HG03097 (cell line): ENCODE data around the gene TSHZ2.
"Not testable (repeated sequence)": the region's sequence is repeated elsewhere in the genome, so short reads cannot be mapped to it uniquely, and the experiment has no call there.

ENCODE experiments used
- ATAC-seq: cut with Tn5 transposase; IDR thresholded peaks from one replicate; pipeline ENCODE4 v1.9.1; 2021; ENCODE audit not compliant: unreplicated experiment, low FRiP score

TSHZ2 gene

DNA sequence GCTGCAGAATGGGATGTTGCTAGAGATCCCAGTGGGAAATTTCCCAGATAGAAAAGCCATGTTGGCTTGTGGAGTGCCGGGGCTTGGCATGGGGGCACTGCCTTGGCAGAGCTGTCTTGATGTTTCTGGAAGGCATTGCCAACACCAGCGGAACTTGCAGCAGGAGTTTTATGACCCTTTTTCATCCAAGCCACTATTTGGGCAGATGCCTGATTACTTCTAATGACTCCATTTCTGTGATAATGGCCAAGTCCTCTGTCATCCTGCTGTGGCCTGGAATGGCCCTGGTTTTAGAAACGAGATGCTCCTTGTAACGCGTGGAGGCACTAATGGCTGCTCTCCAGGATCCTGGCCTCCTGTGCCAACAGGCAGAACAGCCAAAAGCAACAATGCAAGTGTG is 392.5 kb downstream of the TSHZ2 start:
- no peak for ATAC-seq

DNA sequence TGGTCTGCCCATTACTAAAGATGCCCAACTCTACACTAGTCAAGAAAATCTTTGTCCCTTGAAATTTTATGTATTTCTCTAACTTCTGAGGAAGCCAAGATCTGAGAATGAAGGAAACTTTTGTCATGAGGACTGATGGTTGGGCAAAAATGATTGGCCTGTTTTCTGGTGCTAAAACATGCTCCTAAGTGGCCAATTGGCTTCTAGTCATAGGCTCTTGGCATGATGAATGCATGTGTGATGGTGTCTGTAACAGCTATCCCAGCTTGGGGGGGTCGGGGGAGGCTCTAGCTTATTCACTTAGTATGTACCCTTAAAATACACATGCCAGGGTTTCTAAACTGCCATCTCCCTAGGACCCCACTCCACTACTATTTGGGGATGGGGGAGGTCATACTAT is 392.9 kb downstream of the TSHZ2 start:
- ATAC-seq = no peak

DNA sequence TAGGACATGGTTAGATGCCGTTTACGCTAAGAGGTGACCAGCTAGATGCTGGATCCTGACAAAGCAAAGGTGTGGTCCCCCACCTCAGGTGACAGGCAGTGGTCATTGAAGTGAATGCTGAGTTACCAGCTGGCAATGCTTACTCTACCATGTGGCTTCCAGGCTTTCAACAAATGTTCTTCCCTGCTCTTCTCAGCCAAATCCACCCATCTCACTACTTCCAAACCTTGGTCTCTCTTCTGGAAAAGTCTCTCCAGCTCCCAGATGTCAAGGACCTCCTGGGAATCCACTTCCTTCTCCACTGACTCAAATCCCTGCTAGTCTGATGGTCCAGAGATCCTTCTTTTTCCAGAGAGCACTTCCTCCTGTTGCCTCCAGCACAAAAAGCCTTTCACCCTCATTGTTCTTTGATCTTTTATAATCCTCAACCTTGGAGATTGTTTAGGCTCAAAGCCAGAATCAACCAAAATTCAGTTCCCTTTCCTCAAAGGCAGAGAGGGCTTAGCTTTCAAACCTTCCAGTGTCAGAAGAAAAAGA is 393.4 kb downstream of the TSHZ2 start:
- no peak for ATAC-seq

DNA sequence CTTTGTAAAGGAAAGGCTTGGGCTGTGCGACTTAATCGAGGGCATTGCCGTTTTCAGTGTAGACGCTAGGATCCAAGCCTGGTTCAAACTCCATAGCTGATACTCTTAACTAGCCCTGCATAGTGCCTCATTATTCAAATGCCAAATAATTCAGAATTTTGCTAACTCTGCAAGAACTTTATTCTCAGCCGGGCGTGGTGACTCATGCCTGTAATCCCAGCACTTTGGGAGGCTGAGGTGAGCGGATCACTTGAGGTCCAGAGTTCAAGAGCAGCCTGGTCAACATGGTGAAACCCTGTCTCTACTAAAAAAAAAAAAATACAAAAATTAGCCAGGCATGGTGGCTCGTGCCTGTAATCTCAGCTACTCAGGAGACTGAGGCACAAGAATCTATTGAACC is 394.8 kb downstream of the TSHZ2 start:
- not testable (repeated sequence) for ATAC-seq

DNA sequence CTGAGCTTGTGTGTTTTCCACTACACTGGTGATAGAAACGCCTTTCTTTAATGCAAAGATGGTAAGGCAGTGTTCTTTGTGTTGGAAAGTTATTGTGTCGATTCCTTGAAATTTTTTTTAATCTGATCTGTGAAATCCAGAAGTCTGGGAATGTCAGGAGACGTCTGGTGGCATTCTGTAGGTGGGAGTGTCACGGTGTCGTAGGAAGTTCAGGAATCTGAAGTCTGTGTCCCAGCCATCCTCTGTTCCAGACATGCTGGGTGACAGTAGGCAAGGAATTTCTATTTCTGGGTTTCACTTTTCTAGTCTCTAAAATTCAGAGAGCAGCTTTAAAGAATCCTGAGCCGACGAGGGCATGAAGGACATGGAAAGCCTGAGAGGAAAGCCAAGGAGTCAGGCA is 397.7 kb downstream of the TSHZ2 start:
- no peak for ATAC-seq

DNA sequence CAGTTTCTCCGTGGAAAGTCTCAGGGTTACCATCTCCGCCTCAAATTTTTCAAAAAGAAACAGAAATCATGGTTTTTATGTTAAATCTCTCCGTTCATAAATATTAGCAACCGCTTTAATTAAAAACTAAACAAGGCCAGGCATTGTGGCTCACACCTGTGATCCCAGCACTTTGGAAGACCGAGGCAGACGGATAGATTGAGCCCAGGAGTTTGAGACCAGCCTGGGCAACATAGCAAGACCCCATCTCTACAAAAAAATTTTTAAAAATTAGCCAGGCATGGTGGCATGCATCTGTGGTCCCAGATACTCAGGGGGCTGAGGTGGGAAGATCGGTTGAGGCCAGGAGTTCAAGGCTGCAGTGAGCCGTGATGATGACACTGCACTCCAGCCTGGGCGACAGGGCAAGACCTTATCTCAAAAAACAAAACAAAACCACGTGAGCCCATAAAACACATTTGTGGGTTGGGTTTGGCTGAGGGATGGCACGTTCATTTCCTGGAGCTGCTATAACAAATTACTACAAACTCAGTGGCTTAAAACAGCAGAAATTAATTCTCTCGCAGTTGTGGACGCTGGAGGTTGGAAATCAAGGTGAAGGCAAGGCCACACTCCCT is 398.3 kb downstream of the TSHZ2 start:
- no peak for ATAC-seq

DNA sequence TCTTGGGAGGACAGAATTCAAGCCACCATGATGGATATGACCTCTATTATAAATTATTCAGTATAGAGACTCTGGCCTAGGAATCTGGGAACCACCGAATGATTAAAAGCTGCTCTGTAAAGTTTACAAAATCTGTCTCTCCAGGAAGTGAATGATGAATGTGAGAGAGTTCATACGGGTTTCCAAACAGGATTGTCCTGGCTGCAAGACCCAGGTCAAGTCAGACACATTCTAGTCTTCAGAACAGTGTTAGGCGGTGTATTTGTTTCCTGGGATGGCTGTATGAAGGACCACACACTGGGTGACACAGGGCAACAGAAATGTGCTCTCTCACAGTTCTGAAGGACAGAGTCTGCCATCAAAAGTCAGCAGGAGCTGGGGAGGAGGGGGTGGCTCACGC is 399.1 kb downstream of the TSHZ2 start:
- ATAC-seq = no peak

DNA sequence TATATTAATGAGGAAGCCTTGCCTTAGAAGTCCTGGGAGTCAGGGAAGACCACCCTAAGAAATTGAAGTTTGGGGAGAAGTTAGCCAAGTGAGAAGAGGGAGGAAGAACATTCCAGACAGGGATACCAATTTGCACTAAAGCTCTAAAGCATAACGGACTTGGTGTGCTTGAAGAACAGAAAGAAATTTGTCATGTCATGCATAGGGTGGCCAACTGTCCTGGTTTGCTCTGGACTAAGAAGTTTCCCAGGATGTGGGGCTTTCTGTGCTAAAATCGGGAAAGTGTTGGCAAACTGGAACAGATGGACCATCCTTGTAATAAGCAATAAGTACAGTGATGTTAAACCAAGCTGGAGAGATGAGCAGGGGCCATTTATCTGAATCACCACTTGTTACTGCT is 403.9 kb downstream of the TSHZ2 start:
- no peak for ATAC-seq

DNA sequence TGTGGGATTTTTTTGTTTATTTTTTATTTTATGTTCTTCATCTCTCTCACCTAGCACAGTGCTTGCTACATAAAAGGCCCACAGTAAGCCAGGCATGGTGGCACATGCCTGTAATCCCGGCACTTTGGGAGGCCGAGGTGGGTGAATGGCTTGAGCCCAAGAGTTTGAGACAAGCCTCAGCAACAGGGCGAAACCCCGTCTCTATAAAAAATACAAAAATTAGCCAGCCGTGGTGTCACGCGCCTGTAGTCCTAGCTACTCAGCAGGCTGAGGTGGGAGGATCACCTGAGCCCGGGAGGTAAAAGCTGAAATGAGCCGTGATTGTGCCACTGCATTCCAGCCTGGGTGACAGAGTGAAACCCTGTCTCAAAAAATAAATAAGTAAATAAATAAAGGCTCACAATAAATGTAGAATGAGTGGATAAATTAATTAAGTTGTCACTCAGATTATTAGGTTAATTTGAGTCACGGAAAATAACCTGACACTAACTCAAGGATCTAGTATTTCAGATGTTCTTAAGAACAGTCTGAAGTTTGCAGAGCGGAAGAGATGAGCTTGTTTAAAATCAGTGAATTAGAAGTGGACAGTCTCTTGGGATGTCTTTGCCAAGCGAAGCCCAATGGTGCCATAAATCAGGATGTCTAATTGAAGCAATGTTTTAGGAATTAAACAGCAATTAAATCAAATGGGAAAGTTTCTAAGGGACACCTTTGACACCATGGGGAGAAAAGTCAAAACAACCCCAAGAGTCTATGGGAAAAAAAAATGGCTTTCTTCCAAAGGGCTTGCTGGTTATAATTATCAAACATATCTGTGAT is 407.1 kb downstream of the TSHZ2 start:
- ATAC-seq = no peak

DNA sequence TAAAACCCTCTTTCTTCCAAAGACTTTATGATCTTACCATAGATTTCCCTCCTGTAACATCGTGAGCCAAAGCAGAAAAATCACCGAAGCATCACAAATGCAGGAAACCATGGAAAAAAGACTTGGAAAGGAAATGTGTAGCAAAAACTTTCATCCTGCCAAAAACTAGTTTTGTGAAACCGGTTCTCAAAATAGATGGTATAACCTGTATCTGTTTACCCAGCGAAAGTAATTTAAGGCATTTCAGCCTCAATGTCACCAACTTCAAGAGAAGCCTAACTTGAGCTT is 407.6 kb downstream of the TSHZ2 start:
- ATAC-seq = no peak

DNA sequence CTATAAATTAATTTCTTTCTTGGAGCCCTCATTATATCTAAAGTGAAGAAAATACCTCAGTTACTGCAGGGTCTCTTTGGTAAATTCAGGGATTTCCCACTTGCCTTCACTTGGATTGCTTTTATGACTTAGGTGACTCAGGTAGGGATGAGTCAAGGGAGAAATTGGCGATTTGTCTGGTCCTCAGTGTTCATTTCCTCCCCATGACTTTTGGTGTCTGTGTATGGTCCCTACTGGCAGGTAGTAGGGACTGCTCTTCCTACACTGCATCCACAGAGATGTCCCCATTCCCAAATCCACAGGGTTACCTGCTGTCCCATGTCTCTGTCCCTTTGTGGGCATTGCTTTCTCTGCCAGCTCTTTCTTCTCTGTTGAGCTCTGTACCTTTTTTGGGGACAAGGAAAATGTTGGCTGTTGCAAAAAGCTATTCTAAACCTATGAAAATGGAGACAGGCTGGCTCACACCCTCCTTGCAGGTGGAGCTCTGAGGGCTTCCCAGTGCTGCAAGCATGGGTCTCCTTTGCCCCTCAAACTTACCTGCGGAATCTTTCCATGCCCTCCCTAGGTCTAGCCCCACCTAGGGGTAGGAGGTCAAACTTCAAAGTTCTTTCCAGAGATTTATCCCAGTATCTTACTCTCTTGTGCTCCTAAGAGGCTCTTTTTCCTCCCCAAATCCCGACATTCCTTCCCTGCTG is 409.6 kb downstream of the TSHZ2 start:
- ATAC-seq = no peak

DNA sequence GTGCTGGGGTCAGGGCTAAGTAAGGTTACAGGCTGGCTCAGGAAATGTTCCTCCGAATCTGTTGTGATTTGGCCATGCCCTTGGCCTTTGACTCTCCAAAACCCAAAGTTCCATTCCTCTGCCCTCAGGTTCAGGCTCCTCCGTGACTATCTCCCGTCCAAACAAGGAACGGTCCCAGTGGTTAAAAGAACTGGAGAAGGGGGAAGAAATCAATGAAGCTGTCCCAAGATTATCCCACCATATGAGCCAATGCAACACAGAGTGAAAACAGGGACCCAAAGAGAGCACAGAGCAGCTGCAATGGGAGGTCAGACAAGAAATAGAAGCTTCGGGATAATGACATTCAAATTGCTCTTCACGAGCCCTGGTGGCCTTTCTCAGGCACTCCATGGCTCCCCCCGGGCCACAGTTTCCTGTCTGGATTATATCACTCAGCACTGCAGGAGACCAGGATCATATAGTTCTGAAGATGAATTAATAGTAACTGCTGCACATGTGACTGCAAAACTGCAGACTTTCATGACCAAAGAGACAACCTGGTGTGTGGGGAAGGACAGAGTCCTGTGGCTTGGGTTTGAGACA is 410.2 kb downstream of the TSHZ2 start:
- ATAC-seq = no peak

DNA sequence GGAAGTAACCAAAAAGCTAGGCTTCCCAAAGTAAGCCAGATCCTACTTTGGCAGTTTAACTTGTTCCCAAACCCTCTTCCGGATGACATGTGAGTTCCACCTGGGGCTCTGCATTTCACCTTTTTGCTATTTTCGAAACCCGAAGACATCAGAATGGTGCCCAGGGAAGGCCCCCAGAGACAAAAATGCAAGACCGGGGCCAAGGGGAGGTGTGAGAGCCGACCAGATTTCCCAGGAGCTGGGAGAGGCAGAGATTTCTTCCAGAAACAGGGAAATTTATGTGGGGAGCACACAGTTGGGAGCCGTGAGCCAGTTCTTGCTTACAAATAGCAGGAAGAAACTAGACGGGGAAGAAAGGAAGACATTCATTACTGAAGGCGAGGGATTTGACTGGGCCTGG is 411.8 kb downstream of the TSHZ2 start:
- ATAC-seq = no peak

DNA sequence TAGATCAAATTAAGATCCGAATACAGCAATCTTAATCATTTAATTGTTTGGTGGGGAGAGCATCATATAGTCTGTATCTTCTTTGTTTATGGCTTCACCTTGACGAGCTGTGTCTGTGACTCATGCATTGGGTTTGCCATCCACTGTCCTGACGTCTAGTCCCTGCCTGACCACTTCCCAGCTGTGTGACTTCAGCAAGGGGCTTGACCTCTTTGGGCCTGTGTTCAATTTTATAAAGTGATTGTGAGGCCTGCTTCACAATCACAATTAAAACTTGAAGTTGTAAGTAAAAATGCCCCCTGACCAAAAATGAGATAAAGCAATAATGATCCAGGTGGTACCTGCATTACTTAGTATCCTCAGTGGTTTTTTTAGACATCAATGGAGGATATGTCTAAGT is 412.2 kb downstream of the TSHZ2 start:
- no peak for ATAC-seq

DNA sequence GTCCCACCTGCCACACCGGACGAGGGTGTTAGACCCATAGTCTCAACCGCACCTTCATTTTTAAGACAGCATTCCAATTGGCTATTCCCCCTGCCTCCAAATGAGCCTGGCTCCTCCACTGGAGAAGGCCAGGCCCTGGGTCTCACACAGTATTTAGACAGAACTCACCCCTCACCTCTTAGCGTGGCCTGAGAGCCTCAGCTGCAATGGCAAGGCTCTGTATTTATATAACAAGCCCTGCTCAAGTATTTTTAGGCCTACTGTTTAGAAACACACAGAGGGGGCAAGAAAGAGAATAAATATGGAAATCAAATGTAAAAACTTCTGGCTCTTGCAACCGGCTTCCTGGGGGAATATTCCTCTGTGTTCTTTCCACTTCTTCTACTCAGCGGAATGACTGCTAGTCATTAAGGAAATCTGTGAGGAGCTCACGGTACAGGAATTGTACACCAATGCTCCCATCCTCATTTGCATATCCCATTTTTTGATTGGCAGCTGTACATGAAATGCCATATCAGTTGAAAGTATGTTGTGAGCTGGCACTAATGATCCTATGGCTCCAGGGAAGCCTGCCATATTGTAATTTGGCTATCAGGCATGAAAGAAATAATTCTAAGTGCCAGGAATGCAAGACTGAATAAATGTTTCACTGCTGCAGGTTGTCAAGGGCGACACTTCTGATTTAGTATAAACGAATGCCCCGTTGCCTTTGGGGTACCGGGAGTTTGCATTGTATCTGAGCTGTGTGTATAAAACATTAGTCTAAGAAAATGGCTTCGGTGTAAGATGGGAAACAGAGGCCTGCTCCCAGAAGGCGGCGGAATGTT is 414.0 kb downstream of the TSHZ2 start:
- ATAC-seq = no peak

DNA sequence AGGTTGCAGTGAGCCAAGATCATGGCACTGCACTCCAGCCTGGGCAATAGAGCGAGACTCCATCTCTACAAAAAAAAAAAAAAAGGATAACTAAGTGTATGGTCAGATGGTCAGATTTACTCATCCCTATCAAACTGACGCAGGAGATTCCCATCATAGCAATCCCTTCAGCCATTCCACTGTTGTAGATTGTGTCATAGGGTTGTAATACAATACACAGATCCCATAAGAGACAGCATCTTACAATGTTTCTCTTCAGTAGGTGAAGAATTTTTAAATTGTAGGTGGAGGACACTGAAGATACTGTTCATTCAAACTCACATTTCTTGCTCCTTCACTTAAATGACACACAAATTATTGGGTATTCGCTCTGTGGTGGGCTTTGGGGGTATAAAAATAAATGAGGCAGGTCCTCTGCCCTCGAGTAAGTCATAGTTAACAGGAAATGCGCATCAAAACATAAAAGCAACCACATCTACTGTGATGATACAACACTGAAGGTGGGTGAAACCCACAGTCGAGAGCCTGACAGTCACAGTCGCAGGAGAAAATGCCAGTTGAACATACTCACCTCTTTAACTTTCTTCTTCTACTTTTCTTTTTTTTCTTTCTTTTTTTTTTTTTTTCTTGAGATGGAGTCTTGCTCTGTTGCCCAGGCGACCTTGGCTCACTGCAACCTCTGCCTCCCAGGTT is 416.0 kb downstream of the TSHZ2 start:
- ATAC-seq = no peak

DNA sequence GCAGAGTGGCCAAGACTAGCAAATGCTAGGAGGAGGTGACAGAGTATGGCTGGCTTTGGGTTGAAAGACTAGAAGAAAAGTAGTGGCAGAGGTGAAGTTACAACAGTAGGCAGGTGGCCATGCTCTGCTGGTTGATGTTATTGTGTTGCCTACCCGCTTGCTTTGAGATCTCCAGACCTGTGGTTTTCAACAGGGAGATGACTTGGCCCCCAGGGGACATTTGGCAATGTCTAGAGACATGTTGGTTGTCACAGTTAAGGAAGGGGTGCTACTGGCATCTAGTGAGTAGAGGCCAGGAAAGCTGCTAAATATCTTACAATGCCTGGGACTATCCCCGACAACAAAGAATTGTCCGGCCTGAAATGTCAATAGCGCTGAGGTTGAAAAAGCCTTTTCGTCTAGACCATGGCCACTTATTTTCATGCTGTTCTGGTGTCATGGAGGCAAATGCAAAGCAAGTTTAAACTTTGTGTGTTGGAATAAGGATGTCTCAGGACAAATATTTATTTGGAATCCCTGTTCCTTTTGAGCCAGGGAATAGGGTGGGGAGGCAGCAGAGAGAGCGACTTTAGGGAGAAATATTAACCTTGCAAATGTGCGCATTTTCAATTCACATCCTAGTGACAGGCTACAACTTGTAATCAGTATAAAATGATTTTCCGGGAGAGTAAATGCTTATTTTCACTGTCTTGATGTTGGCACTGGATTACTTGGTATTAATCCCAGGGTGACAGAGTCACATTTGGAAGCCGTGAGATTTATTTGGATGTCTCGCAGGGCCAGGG is 417.6 kb downstream of the TSHZ2 start:
- no peak for ATAC-seq

DNA sequence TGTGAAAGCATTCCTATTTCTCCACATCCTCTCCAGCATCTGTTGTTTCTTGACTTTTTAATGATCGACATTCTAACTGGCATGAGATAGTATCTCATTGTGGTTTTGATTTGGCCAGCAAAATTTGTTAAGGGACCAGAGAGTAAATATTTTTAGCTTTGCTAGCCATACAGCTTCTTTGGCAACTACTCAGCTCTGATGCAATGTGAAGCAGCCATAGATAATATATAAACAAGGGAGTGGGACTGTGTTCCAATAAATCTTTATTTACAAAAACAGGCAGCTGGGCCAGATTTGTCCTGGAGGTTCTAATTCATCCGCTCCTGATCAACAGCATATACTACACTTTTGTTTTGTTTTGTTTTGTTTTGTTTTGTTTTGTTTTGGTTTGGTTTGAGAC is 418.6 kb downstream of the TSHZ2 start:
- no peak for ATAC-seq

DNA sequence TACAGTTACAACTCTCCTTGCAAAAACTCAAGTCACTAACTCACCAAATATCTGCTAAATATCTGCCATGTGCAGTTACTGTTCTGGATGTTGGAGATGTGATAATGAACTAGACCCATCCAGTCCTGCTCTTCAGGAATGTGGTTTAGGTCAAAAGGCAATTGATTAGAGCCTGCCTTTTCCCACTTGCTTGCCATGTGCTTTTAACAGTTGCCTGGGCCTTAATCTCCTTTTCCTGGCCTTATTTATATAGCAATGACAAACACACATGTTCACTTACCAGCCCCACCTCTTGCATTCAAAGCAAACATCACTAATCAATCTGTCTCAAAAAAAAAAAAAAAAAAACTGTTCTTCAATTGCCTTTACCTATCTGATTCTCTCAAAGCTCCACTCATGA is 422.3 kb downstream of the TSHZ2 start:
- ATAC-seq = no peak
